OCI-LY1 (cell line): ENCODE results near the gene USF2.
"Not testable (repeated sequence)": the region's sequence is repeated elsewhere in the genome, so short reads cannot be mapped to it uniquely, and the experiment has no call there.

ENCODE experiments used
- H2AFZ ChIP-seq: fragments of 200-600 bp; sonication (generic), shearing (Covaris generic); 2 replicates; pipeline ENCODE4 v1.6.0; 2014; ENCODE audit warnings: antibody characterized with exemption, mild to moderate bottlenecking, low read length
- H3F3A ChIP-seq: fragments of 200-600 bp; sonication (generic), shearing (Covaris generic); 2 replicates; pipeline ENCODE4 v1.6.0; 2014; ENCODE audit warnings: mild to moderate bottlenecking, antibody characterized with exemption, low read length, moderate library complexity; ENCODE audit not compliant: insufficient read depth
- H3K27ac ChIP-seq: fragments of 200-600 bp; sonication (generic); 2 replicates; pipeline ENCODE4 v1.5.1; 2014; ENCODE audit warnings: low read length, mixed run types, mild to moderate bottlenecking, low read depth; ENCODE audit not compliant: poor library complexity, severe bottlenecking
- H3K27me3 ChIP-seq: fragments of 200-600 bp; sonication (generic); 2 replicates; pipeline ENCODE4 v1.6.0; 2014; ENCODE audit warnings: antibody characterized with exemption, mild to moderate bottlenecking, low read length, moderate library complexity; ENCODE audit not compliant: insufficient read depth
- H3K36me3 ChIP-seq: fragments of 200-600 bp; sonication (generic); 2 replicates; pipeline ENCODE4 v1.6.1; 2014; ENCODE audit warnings: mild to moderate bottlenecking, antibody characterized with exemption, low read length, moderate library complexity, mixed read lengths; ENCODE audit not compliant: insufficient read depth
- H3K4me1 ChIP-seq: fragments of 200-600 bp; sonication (generic); 2 replicates; pipeline ENCODE4 v1.5.1; 2014; ENCODE audit warnings: mild to moderate bottlenecking, low read length, moderate library complexity; ENCODE audit not compliant: insufficient read depth, severe bottlenecking
- H3K4me2 ChIP-seq: fragments of 200-600 bp; sonication (generic), shearing (Covaris generic); 2 replicates; pipeline ENCODE4 v1.6.1; 2014; ENCODE audit warnings: low read length
- H3K4me3 ChIP-seq: fragments of 200-600 bp; sonication (generic); 2 replicates; pipeline ENCODE4 v1.5.1; 2014; ENCODE audit warnings: low read length, low read depth, mild to moderate bottlenecking, mixed read lengths; ENCODE audit not compliant: poor library complexity, severe bottlenecking
- H3K79me2 ChIP-seq: fragments of 200-600 bp; shearing (Covaris generic); 2 replicates; pipeline ENCODE4 v1.6.1; 2016; ENCODE audit warnings: mixed run types, low read length, mixed read lengths; ENCODE audit not compliant: insufficient read depth
- H3K9ac ChIP-seq: fragments of 200-600 bp; sonication (generic), shearing (Covaris generic); 2 replicates; pipeline ENCODE4 v1.6.1; 2014; ENCODE audit warnings: mild to moderate bottlenecking, low read length, mixed read lengths
- H3K9me2 ChIP-seq: fragments of 200-600 bp; sonication (generic), shearing (Covaris generic); 2 replicates; pipeline ENCODE4 v1.6.1; 2014; ENCODE audit warnings: low read depth, mild to moderate bottlenecking, low read length, mixed read lengths
- H3K9me3 ChIP-seq: fragments of 200-600 bp; shearing (Covaris generic); 2 replicates; pipeline ENCODE4 v1.6.1; 2014; ENCODE audit warnings: low read length, mixed read lengths
- H4K20me1 ChIP-seq: fragments of 200-600 bp; sonication (generic), shearing (Covaris generic); 2 replicates; pipeline ENCODE4 v1.6.0; 2016; ENCODE audit warnings: mild to moderate bottlenecking, low read length; ENCODE audit not compliant: insufficient read depth
- EZH2 ChIP-seq: fragments of 200-600 bp; sonication (generic), shearing (Covaris generic); IDR thresholded peaks from 2 replicates; pipeline ENCODE4 v1.8.0; 2017; ENCODE audit warnings: borderline replicate concordance, mixed run types, mild to moderate bottlenecking, antibody characterized with exemption, low read length, moderate library complexity, mixed read lengths
- TF ChIP-seq, protein P1 (sequence below): fragments of 200-600 bp; sonication (generic), shearing (Covaris generic); IDR thresholded peaks from 2 replicates; pipeline ENCODE4 v1.5.1; 2017; ENCODE audit warnings: mild to moderate bottlenecking, antibody characterized with exemption, low read length, moderate library complexity, mixed read lengths

The USF2 gene

DNA sequence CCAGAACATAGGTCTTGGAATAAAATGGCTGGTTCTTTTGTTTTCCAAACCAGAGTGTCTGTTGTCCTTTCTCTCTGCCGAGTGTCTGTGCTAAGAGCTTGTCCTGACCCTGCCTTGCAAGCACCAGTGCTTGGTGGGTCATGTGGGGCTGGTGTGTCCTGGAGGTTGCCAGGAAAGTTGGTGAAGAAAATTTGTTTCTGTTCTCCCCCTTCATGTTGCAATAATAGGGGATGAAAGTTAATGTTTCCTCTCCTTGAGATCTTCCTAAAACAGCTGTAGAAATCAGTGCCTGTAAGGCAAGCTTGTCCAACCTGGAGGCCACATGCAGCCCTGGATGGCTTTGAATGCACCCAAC, 16.3 kb downstream of the USF2 start:
- Histone ChIP-seq H3K27ac (no peak overlapping the region), H3K9me2 (no peaks in the 10 kb centered on the region), H3K4me2 (no peak overlapping the region), H3K27me3 (peaks cover 5% of the 10 kb centered on the region; the same call in 1 of the 2 replicates), H3K4me1 (peaks cover 9% of the 10 kb centered on the region), H3F3A (no peaks in the 10 kb centered on the region; the same call in 1 of the 2 replicates), H3K9ac (no peak overlapping the region), H3K4me3 (no peak overlapping the region), H3K36me3 (no peaks in the 10 kb centered on the region), H3K9me3 (no peaks in the 10 kb centered on the region), H3K79me2 (no peaks in the 10 kb centered on the region), H4K20me1 (no peaks in the 10 kb centered on the region), H2AFZ (no peak overlapping the region)
- TF ChIP-seq, protein P1, sequence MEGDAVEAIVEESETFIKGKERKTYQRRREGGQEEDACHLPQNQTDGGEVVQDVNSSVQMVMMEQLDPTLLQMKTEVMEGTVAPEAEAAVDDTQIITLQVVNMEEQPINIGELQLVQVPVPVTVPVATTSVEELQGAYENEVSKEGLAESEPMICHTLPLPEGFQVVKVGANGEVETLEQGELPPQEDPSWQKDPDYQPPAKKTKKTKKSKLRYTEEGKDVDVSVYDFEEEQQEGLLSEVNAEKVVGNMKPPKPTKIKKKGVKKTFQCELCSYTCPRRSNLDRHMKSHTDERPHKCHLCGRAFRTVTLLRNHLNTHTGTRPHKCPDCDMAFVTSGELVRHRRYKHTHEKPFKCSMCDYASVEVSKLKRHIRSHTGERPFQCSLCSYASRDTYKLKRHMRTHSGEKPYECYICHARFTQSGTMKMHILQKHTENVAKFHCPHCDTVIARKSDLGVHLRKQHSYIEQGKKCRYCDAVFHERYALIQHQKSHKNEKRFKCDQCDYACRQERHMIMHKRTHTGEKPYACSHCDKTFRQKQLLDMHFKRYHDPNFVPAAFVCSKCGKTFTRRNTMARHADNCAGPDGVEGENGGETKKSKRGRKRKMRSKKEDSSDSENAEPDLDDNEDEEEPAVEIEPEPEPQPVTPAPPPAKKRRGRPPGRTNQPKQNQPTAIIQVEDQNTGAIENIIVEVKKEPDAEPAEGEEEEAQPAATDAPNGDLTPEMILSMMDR, result no peak
- TF ChIP-seq EZH2, result no peak

DNA sequence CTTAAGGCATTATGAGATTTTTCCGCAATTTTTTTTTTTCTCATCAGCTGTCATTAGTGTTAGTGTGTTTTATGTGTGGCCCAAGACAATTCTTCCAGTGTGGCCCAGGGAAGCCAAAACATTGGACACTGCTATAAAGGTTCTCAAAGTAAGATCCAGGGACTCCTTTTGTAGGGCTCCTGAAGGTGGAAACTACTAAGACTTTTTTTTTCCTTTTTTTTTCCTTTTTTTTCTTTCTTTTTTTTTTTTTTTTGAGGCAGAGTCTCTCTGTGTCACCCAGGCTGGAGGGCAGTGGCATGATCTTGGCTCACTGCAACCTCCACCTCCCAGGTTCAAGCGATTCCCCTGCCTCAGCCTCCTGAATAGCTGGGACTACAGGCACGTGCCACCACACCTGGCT, 16.7 kb downstream of the USF2 start:
- not testable (repeated sequence) for H4K20me1 ChIP-seq, H3K4me1 ChIP-seq, H3K27me3 ChIP-seq, H3F3A ChIP-seq, H3K9me3 ChIP-seq, H3K4me3 ChIP-seq, H3K79me2 ChIP-seq, H3K9ac ChIP-seq, H2AFZ ChIP-seq, H3K36me3 ChIP-seq, H3K4me2 ChIP-seq, H3K9me2 ChIP-seq, H3K27ac ChIP-seq

DNA sequence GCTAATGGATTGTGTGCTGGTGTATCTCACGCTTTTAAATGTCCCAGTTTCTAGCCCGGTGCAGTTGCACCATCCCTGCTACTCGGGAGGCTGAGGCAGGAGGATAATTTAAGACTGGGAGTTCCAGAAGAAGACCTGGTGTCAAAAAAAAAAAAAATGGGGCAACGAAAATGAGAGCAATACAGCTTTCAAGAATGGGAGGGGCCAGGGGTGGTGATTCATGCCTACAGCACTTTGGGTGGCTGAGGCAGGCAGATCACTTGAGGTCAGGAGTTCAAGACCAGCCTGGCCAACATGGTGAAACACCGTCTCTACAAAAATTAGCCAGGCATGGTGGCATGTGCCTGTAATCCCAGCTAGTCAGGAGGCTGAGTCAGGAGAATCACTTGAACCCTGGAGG, 17.3 kb downstream of the USF2 start:
- H3K9me2 ChIP-seq, H3K36me3 ChIP-seq, H3K4me2 ChIP-seq, H3K4me3 ChIP-seq, H3K4me1 ChIP-seq, H3K27me3 ChIP-seq, H4K20me1 ChIP-seq, H3K9me3 ChIP-seq, H3F3A ChIP-seq, H2AFZ ChIP-seq, H3K79me2 ChIP-seq, H3K9ac ChIP-seq, H3K27ac ChIP-seq: not testable (repeated sequence)

DNA sequence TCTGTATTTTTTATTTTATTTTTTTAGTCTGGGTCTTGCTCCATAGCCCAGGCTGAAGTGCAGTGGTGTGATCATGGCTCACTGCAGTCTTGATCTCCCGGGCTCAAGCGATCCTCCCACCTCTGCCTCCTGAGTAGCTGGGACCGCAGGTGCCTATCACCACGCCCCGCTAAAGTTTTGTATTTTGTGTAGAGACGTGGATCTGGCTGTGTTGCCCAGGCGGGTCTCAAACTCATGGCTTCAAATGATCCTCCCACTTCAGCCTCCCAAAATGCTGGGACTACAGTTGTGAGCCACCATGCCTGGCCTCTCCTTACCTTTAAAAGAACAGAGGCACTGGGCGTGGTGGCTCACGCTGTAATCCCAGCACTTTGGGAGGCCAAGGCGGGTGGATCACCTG, 19.0 kb downstream of the USF2 start:
- Histone ChIP-seq H3K4me1 (peaks cover 8% of the 10 kb centered on the region), H2AFZ (no peak overlapping the region), H3K27me3 (no peaks in the 10 kb centered on the region), H3K9me3 (no peaks in the 10 kb centered on the region), H3K36me3 (no peaks in the 10 kb centered on the region), H3K9ac (no peak overlapping the region), H4K20me1 (no peaks in the 10 kb centered on the region), H3K4me2 (no peak overlapping the region), H3K4me3 (no peak overlapping the region), H3K27ac (no peak overlapping the region), H3K9me2 (no peaks in the 10 kb centered on the region), H3F3A (no peaks in the 10 kb centered on the region), H3K79me2 (no peaks in the 10 kb centered on the region)
- TF ChIP-seq EZH2, result no peak
- TF ChIP-seq, protein P1, result no peak
